ENCODE data around the gene AGAP6. TPM values are rescaled to one million over a fixed set of nuclear protein-coding genes. Genes with fewer than 3 reads are reported as not detected.
A peak's percentile ranks its signal among the peaks of the same experiment; 100 is the strongest.
"Not testable (repeated sequence)": the region's sequence is repeated elsewhere in the genome, so short reads cannot be mapped to it uniquely, and the experiment has no call there.

AGAP6 gene
- total RNA-seq, 1 experiment from 2014 or later = 0.62 TPM

DNA sequence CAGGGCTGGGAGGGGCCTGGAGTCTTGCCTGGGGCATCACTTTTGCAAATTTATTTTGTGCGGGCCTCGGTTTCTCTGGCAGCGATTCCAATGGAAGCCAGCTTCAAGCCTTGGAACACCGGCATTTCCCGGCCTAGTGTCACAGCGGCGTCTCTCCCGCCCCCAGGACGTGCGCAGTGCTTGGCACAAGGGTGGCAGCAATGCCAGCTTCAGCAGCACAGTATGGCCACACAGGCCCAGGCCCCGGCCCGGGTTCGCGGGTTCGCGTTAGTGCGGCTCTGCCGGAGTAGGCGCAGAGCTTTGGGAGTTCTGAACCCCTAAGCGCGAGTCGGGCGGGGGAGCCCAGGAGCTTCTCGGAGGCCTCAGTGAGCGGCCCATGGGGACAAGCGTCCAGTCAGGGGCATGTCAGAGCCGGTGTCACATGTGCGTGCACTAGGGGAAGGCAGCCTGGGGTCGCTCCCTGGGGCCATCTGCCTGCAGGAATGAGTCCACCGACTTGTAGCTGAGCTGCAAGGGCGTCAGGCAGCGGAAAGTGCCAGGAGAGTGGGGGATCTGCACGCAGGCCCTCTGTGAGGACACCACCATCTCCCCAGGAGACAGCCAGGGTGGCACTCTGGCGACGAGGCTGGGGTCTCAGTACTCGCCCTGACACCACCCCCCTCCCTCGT is 36.6 kb downstream of the AGAP6 start:
- DNase-seq (ENCODE audit: low spot score) = not testable (repeated sequence)

DNA sequence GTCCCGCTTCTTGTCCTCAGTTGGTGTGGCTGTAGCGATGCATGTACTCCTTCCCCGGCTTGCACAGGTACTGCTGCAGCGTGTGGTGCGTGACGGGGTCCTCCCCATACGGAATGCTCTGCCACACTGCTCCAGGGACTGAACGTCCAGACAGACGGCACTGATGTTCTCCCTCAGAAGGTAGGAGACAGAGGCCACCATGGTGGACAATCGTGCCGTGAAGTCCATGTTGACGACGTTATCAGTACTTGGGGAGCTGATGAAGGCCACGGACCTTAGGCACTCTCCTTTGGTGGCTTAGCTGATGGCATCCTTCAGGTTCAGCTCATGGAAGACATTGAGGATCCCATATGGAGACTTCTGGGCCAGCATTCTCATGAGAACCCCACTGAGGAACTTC is 37.4 kb downstream of the AGAP6 start:
- DNase-seq (ENCODE audit: low spot score) = no peak

DNA sequence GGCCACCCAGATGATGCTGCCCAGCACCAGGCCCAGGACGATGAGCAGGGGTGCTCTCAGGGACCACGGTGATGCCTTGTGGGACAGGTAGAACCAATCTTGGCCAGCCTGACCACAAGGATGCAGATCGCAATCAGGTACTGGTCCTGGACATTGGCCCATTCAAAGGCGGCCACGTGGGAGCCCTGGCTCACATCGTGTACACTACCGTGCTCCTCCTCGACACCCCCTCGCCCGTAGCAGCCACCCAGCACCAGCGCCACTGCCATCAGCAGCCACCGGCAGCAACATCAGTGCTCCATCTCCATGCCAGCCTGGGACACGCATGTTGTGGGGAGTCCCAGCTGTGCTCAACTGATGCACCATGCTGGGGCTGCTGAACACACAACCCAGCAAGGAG is 39.0 kb downstream of the AGAP6 start:
- DNase-seq (ENCODE audit: low spot score) = no peak

DNA sequence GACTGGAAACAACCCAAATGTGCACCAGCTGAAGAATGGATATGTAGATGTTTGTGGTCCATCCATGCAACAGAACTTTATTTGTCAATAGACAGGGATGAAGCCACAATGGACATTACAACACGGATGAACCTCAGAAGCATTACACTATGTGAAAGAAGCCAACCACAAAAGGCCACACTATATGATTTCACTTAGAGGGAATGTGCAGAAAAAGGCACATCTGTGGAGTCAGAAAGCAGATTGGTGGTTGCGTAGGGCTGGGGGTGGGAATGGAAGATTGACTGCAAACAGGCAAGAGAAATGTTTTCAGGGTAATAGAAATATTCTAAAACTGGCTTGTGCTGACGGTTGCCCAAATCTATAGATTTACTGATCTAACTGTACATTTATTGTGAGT is 45.3 kb downstream of the AGAP6 start:
- no peak for DNase-seq (ENCODE audit: low spot score)

DNA sequence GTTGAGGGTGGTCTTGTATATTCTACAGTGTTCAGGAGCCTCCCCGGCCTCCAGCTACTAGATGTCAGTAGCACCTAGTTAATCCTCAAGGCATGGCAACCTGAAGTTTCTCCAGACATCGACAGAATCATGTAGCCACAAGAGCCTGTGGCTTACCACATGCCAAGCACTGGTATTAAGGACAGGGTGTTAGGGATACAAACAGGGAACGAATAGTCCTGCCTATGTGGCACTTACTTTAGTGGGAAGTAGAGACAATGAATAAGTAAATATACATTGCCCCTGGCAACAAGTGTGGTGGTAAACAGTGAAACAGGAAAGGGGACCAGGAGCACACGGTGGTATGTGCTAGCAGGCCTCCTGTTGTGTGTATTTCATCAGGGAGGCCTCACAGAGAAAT is 47.1 kb downstream of the AGAP6 start:
- DNase-seq (ENCODE audit: low spot score) = not testable (repeated sequence)

DNA sequence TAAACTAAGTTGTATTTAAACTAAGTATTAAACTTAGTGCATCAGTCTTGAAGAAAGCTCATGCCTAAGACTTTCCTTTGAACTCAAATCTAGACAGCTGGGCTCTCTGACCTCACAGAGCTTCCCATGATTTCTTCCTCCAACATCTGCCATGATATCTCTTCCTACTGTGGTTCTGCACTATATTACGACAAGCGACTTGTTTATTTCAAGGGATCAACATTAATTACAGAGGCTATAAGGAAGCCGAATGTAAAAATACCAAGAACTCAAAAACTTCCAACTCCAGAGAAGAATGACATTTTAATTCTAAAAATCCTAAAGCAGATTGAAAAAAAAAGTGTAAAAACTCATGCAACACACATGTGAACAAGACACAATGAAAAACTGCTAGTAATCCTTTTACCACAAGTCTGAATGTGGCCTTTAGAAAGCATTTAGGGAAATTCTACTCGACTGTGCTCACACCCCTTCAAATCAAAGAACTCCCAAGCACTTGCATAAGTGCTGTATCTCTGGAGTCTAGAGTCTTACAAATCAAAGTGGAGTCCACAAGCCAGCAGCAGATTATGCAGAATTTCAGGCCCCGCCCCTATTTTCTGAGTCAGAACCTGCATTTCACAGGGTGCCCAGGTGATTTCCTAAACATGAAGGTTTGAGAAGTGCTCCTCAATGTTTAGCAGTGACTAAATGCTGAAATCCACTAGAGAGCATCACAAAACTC is 56.9 kb downstream of the AGAP6 start:
- no peak for DNase-seq (ENCODE audit: low spot score)

DNA sequence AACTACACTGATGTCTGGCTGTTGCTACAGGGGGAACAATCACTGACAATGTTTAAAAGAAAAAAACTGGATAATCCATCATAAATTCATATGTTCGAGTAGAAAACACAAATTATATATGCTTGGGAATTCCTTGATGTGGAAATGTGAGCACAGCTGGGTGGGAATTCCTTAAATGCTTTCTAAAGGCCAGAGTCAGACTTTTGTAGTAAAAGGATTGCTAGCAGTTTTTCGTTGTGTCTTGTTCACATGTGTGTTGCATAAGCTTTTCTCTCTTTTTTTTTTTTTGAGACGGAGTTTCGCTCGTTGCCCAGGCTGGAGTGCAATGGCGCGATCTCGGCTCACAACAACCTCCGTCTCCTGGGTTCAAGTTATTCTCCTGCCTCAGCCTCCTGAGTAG is 58.3 kb downstream of the AGAP6 start:
- DNase-seq (ENCODE audit: low spot score) = not testable (repeated sequence)

DNA sequence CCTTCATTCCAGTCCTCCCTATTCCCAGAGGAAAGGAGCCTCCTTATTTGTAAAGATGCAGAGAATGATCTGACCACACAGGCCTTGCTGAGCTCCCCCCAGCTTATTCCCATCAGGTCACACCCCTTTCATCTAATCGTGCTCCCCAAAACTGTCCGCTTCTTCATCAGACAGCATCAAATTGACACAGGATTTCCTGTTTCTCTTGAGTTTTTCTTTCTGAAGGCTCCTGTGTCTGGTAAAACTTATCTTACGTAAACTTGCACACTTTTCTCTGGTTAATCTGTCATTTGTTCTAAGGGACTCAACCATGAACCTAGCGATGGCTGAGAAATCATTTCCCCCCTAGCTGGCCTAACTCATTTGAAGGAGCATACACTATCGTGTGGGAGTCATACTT is 59.4 kb downstream of the AGAP6 start:
- not testable (repeated sequence) for DNase-seq (ENCODE audit: low spot score)

DNA sequence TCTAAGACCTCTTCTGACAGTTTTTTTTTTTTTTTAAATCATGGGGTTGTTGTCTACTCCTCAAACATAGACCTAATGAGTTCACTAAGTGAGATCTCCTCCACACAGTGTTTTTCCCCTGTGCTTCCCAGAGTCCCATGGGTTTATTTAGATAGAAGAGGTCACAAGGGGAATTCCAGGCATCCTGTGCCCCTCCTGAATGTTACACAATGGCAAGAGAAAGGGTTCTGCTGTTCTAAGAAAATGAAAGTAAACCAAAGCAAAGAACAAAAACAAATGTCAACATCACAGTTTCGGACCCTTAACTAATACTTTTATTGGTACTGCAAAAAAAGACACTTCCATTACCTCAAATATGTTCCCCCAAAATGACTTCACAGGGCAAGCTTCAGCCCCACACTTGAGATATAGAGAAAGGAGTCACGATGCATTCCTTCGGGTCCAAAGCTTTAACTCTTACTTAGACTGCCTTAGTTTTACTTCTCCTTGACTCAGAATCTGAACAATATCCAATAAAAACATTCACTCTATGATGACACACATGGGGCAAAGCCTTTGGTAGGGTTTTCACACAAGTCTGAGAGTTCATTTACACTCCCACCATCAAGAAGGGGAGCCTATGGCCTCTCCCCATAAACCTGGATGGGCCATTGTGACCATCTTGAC is 63.9 kb downstream of the AGAP6 start:
- peak; percentile 46 for DNase-seq (ENCODE audit: low spot score)

DNA sequence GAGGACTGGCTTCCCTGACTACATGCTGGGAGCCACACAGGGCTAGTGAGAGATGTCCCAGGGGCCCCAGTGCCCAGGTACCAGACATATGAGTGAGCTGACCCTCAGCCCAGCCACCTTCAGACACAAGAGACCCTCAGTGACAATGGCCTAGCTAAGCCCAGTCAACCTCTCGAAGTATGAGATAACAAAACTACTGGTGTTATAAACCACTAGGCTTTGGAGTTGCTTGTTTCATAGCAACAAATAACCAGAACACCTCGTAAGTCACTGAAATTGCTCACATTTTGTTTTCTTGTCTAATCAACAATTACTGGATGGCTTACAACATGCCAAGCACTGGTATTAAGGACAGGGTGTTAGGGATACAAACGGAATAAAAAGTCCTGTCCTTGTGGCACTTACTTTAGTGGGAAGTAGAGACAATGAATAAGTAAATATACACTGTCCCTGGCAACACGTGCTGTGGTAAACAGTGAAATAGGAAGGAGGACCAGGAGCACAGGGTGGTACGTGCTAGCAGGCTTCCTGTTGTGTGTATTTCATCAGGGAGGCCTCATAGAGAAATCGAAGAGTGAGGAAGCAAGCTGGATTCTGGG is 64.7 kb downstream of the AGAP6 start:
- not testable (repeated sequence) for DNase-seq (ENCODE audit: low spot score)

DNA sequence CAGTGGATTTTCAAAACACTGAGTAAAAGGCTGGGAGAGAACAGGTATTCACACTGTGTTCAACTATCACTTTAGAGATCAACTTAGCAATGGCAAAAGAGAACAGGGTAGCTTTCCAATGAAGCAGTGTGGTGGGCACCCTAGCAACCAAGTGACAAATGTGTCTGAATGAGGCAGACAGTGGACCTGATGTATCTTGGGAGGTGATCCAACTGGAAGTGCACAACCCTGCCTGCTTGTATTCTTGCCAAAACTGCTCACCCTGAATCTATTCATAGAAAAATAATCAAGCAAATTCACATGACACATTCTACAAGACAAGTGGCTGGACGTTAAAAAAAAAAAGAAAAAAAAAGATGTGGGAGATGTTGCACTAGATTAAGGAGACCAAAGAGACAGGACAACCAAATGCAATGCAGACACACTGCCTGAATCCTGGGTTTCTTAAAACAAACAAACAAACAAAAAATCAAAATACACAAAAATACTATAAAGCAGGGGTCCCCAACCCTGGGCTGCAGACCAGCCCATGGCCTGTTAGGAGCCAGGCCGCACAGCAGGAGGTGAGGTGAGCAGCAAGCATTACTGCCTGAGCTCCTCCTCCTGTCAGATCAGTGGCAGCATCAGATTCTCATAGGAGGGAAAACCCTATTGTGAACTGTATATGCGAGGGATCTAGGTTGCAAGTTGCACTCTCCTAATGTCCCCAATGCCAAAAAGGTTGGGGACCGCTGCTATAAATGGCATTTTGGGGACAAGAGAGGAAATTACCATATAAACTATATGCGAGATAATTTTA is 67.5 kb downstream of the AGAP6 start:
- DNase-seq (ENCODE audit: low spot score) = not testable (repeated sequence)

DNA sequence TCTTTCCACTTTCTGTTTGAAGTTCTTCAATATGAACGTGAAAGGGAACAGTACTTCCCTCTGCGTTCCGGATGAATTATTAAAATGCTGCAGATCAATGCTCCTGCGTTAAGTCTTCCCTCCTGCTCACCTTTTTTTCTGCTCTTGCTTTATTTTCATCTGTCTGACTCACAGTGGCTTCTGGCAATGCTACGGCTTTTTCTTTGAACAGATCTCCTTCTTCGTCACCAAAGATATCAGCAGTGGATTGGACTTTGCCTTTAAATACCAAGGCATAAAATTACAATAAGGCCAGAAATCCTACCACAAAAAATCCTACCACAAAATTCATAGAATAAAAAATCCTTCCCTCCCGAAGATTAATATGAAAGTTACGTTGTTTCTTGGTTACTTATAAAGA is 68.4 kb downstream of the AGAP6 start:
- not testable (repeated sequence) for DNase-seq (ENCODE audit: low spot score)

DNA sequence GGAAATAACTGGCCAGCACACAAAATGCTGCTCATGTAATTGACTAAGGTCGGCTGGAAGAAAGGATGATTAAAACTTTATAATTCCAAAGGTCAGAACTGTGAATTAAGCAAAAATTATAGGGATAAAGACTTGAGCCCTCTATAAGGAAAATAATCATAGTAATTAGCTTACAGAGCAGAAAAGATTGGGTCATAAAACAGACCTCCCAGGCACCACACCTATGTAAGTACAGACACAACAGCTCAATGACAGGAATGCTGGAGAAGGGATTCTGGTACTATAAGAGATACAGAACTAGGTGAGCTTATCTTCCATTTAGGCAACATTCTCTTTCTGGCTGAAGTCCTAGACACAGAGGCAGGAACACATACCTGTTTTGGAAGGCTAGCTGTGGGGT is 70.5 kb downstream of the AGAP6 start:
- DNase-seq (ENCODE audit: low spot score) = not testable (repeated sequence)

DNA sequence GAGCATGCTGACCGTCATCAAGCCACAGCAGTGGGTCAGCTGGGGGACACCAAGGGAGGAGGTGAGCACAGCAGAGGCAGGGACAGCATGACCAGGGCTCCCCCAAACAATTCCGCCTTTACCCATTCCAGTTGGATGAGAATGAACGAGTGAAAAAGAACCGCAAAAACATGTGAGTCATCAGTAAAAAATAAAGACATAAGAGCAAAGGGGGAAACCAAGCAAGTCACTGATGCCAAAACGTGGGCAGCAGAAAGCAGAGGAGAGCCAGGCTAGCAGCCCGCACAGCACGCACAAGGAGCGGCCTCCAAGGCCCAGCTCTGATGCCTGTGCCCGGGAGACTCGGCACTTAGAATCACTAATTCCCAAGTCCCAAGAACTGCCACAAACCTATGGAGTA is 71.7 kb downstream of the AGAP6 start:
- DNase-seq (ENCODE audit: low spot score) = peak; percentile 10

Other genes starting within 250 kb of the AGAP6 start
- gene OGDHL, start 226.1 kb upstream of the AGAP6 start, total RNA-seq (2014; rRNA removed; shearing (Covaris generic)) = 3.5 and 3.6 TPM in 2 replicates
- 29.8 and 54.5 TPM in 2 replicates for gene PARG, start 46.4 kb upstream of the AGAP6 start, total RNA-seq (2014; rRNA removed; shearing (Covaris generic))
- gene TIMM23B, start 46.4 kb upstream of the AGAP6 start, total RNA-seq (2014; rRNA removed; shearing (Covaris generic)) = 6.8 and 8.2 TPM in 2 replicates
- 27.1 and 36.7 TPM in 2 replicates for gene WASHC2A, start 79.5 kb downstream of the AGAP6 start, total RNA-seq (2014; rRNA removed; shearing (Covaris generic))